Esophagus (tissue), 2 donors: ENCODE results near the gene PACRG. TPM values are rescaled to one million over a fixed set of nuclear protein-coding genes. Genes with fewer than 3 reads are reported as not detected.

Experiments used
- H3K27ac ChIP-seq, 2 donors: one replicate each; pipeline ENCODE4 v1.5.1; 2013; ENCODE audit warnings: low read depth in 2 of 2, mild to moderate bottlenecking in 2 of 2, inconsistent platforms in 1 of 2, low read length in 1 of 2, moderate library complexity in 1 of 2
- H3K27me3 ChIP-seq, 2 donors: one replicate each; pipeline ENCODE4 v1.6.1; 2013; ENCODE audit warnings: low read length in 2 of 2, control low read depth in 1 of 2, mild to moderate bottlenecking in 1 of 2; ENCODE audit not compliant: insufficient read depth in 2 of 2, control insufficient read depth in 1 of 2
- H3K36me3 ChIP-seq, 2 donors: one replicate each; pipeline ENCODE4 v1.6.1; 2013; ENCODE audit warnings: low read length in 1 of 2; ENCODE audit not compliant: control insufficient read depth in 2 of 2, insufficient read depth in 2 of 2
- H3K4me1 ChIP-seq, 2 donors: one replicate each; pipeline ENCODE4 v1.6.1; 2013; ENCODE audit warnings: low read length in 1 of 2; ENCODE audit not compliant: control insufficient read depth in 2 of 2, insufficient read depth in 2 of 2
- H3K4me3 ChIP-seq, 2 donors: one replicate each; pipeline ENCODE4 v1.5.1; 2013; ENCODE audit warnings: low read length in 2 of 2, mild to moderate bottlenecking in 2 of 2, low read depth in 1 of 2, moderate library complexity in 1 of 2
- H3K9me3 ChIP-seq, 2 donors: one replicate each; pipeline ENCODE4 v1.6.1; 2013; ENCODE audit warnings: mild to moderate bottlenecking in 2 of 2, low read depth in 1 of 2, low read length in 1 of 2, moderate library complexity in 1 of 2; ENCODE audit not compliant: control insufficient read depth in 2 of 2, insufficient read depth in 1 of 2
- WGBS, 2 donors: extraction: QIAGEN DNeasy Blood & Tissue Kit; methylation state at CpG; one replicate each; pipeline ENCODE4 v1.1.7; 2013; 5-methylcytosine and 5-hydroxymethylcytosine counted together
- polyA plus RNA-seq, 2 donors: library from polyadenylated mRNA; stranded (reverse); fragments of 200-250 nt; gene quantifications; one replicate each; pipeline ENCODE4 v1.2.3, GENCODE V29; 2013
- donor health status: healthy with polysubstance abuse.
- donor health status: Bipolar disorder and iron deficiency.

The PACRG gene
- polyA plus RNA-seq, 2 donors, result 0.39 to 0.44 TPM

GRCh38 chr6:162940426-162940825, 212.7 kb downstream of the PACRG start:
- H3K9me3 ChIP-seq, result peaks cover 6 to 7% of the 10 kb centered on the region in 2 donors
- H3K4me1 ChIP-seq, result no peaks in the 10 kb centered on the region
- no peaks in the 10 kb centered on the region for H3K36me3 ChIP-seq
- WGBS, 2 donors, result 71 to 76% methylated on average over 5 of the region's 5 CpGs
- no peaks in the 10 kb centered on the region for H3K27me3 ChIP-seq
- H3K4me3 ChIP-seq, result no peak overlapping the region
- no peak overlapping the region for H3K27ac ChIP-seq

GRCh38 chr6:162941128-162941527, 213.4 kb downstream of the PACRG start:
- H3K9me3 ChIP-seq, result peaks cover 6 to 7% of the 10 kb centered on the region in 2 donors
- no peak overlapping the region for H3K27ac ChIP-seq
- H3K36me3 ChIP-seq, result no peaks in the 10 kb centered on the region
- 68 to 80% methylated on average over 8 of the region's 8 CpGs for WGBS, 2 donors
- H3K4me1 ChIP-seq, result no peaks in the 10 kb centered on the region
- no peak overlapping the region for H3K4me3 ChIP-seq
- no peaks in the 10 kb centered on the region for H3K27me3 ChIP-seq

- Histone ChIP-seq H3K4me1 (no peaks in the 10 kb centered on the region), H3K27me3 (no peaks in the 10 kb centered on the region), H3K4me3 (no peak overlapping the region), H3K27ac (no peak overlapping the region), H3K9me3 (peaks cover 6 to 7% of the 10 kb centered on the region in 2 donors), H3K36me3 (no peaks in the 10 kb centered on the region)
- 97 to 100% methylated on average over 2 of the region's 2 CpGs for WGBS, 2 donors
Observed at GRCh38 chr6:162942866-162943265, 215.1 kb downstream of the PACRG start.

GRCh38 chr6:162943369-162943768, 215.6 kb downstream of the PACRG start:
- 75 to 85% methylated on average over 5 of the region's 5 CpGs for WGBS, 2 donors
- Histone ChIP-seq H3K4me3 (no peak overlapping the region), H3K27me3 (no peaks in the 10 kb centered on the region), H3K36me3 (no peaks in the 10 kb centered on the region), H3K4me1 (no peaks in the 10 kb centered on the region), H3K27ac (no peak overlapping the region), H3K9me3 (peaks cover 6 to 7% of the 10 kb centered on the region in 2 donors)

- WGBS, 2 donors, result 63 to 71% methylated on average over 4 of the region's 4 CpGs
- Histone ChIP-seq H3K36me3 (no peaks in the 10 kb centered on the region), H3K4me1 (no peaks in the 10 kb centered on the region), H3K4me3 (no peak overlapping the region), H3K27ac (no peak overlapping the region), H3K9me3 (no peaks in the 10 kb centered on the region), H3K27me3 (no peaks in the 10 kb centered on the region)
Observed at GRCh38 chr6:162951164-162951743, 223.5 kb downstream of the PACRG start.

DNA sequence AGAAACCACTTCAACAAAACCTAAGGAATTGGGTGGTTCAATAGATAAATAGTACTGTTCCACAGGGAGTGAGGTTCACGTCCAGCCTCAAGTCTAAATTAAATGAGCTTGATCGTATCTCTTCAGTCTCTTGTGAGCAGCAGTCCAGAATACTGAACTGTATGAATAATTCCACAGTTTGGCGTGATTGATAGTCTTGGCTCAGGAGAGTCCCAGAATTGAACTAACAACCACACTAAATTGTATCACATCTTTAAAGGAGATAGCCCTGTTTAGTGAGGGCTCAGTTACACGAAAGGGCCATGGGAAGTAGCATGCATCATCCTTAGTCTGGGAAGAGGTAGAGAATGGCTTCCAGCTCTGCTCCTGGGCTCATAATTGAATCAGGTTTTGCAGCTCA, 224.6 kb downstream of the PACRG start:
- Histone ChIP-seq H3K27ac (no peak overlapping the region), H3K4me1 (no peaks in the 10 kb centered on the region), H3K4me3 (no peak overlapping the region), H3K27me3 (no peaks in the 10 kb centered on the region), H3K36me3 (no peaks in the 10 kb centered on the region), H3K9me3 (no peaks in the 10 kb centered on the region)
- 82 to 83% methylated on average over 4 of the region's 4 CpGs for WGBS, 2 donors

GRCh38 chr6:162957062-162957461, 229.3 kb downstream of the PACRG start:
- H3K27ac ChIP-seq, result no peak overlapping the region
- 90 to 95% methylated on average over 3 of the region's 3 CpGs for whole genome bisulfite sequencing, 2 donors
- H3K4me1 ChIP-seq, result no peaks in the 10 kb centered on the region
- no peaks in the 10 kb centered on the region for H3K27me3 ChIP-seq
- no peak overlapping the region for H3K4me3 ChIP-seq
- no peaks in the 10 kb centered on the region for H3K36me3 ChIP-seq
- H3K9me3 ChIP-seq, result no peaks in the 10 kb centered on the region

- Histone ChIP-seq H3K4me1 (no peaks in the 10 kb centered on the region), H3K36me3 (no peaks in the 10 kb centered on the region), H3K27me3 (no peaks in the 10 kb centered on the region), H3K9me3 (no peaks in the 10 kb centered on the region), H3K27ac (no peak overlapping the region), H3K4me3 (no peak overlapping the region)
- WGBS, 2 donors, result 75 to 76% methylated on average over 3 of the region's 3 CpGs
Observed at GRCh38 chr6:162960679-162961457, 233.1 kb downstream of the PACRG start.

- Histone ChIP-seq H3K4me3 (no peak overlapping the region), H3K27ac (no peak overlapping the region), H3K4me1 (no peaks in the 10 kb centered on the region), H3K9me3 (no peaks in the 10 kb centered on the region), H3K36me3 (no peaks in the 10 kb centered on the region), H3K27me3 (no peaks in the 10 kb centered on the region)
Observed at GRCh38 chr6:162962093-162962492, 234.3 kb downstream of the PACRG start.

DNA sequence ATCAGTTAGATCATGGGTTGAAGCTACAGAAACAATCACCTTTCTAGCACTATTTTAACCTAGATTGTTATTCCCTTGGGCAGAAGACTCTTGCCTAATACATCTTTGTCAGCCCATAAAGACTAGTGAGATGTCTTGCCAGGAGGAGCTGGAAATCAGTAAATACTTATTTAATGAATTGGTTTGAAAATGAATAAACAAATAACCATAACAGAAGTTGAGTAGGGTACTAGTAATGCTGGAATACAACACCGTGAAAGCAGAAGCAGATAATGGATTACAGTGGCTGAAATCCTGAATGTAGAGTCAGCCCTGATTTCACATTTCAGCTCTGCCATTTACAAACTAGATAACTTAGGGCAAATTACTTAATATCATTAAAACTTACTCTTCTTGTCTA, 236.1 kb downstream of the PACRG start:
- Histone ChIP-seq H3K27ac (no peak overlapping the region), H3K4me1 (no peaks in the 10 kb centered on the region), H3K36me3 (no peaks in the 10 kb centered on the region), H3K27me3 (no peaks in the 10 kb centered on the region), H3K9me3 (no peaks in the 10 kb centered on the region), H3K4me3 (no peak overlapping the region)
- WGBS, 2 donors, result 81 to 84% methylated on average over 1 of the region's 1 CpG
